Suprapubic skin (tissue), 4 donors: ENCODE results near the gene TNFRSF25.

Experiments
- EP300 ChIP-seq: sonication (generic); formaldehyde crosslinking; IDR thresholded peaks from one replicate; pipeline ENCODE4 v1.6.1; 2017; ENCODE audit warnings: antibody characterized with exemption
- POLR2A ChIP-seq, 2 donors: fragments of 450-650 bp; IDR thresholded peaks; one replicate each; pipeline ENCODE4 v1.6.1; 2017; ENCODE audit warnings: antibody characterized with exemption in 2 of 2, mild to moderate bottlenecking in 2 of 2, moderate library complexity in 2 of 2
- POLR2AphosphoS5 ChIP-seq, 3 donors: sonication (generic); formaldehyde crosslinking; IDR thresholded peaks; one replicate each; pipeline ENCODE4 v1.6.1; 2017; ENCODE audit warnings: antibody characterized with exemption in 3 of 3
- TF ChIP-seq, protein P1 (sequence below), 2 donors: fragments of 200-600 bp in 1 of 2; fragments of 450-650 bp in 1 of 2; sonication (generic) in 1 of 2; IDR thresholded peaks; one replicate each; pipeline ENCODE4 v1.5.1; 2016 to 2019; ENCODE audit warnings: antibody characterized with exemption in 2 of 2, mild to moderate bottlenecking in 1 of 2, moderate library complexity in 1 of 2

DNA sequence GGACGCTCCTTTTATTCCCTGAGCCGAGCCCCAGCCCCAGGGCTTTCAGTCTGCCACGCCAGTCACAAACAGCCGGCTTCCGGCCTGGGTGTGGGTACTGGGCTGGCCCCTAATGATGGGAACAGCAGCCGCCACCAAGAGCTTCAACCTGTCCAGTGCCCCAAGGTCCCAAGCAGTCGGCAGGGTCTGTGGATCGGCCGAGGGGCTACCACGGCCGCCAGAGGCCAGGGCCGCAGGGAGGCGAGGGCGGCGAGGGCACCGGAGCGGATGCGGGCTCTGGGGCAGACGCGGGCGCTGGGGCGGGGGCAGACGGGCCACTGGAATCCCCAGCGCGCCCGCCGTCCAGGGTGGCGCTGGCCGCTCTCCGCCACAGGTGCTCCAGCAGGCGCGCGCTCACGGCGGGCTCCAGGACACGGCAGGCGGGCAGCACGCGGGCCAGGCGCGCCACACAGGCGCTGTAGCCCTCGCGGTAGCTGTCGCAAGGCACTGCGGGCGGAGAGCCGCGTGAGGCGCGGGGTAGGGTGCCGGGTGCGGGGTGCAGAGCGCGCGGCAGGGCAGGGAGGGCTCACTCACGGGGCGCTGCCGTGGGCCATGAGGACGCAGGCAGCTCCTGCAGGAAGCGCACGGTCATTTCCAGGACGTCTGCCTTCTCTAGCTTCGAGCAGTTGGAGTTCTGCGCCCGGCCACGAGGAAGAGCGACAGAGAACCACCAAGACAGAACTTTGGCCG, 47.1 kb downstream of the TNFRSF25 start:
- TF ChIP-seq POLR2A (IDR thresholded peaks at IDR 0.05) (no peak), EP300 (no peak), POLR2AphosphoS5 (IDR thresholded peaks at IDR 0.05) (no peak)
- TF ChIP-seq, protein P1, sequence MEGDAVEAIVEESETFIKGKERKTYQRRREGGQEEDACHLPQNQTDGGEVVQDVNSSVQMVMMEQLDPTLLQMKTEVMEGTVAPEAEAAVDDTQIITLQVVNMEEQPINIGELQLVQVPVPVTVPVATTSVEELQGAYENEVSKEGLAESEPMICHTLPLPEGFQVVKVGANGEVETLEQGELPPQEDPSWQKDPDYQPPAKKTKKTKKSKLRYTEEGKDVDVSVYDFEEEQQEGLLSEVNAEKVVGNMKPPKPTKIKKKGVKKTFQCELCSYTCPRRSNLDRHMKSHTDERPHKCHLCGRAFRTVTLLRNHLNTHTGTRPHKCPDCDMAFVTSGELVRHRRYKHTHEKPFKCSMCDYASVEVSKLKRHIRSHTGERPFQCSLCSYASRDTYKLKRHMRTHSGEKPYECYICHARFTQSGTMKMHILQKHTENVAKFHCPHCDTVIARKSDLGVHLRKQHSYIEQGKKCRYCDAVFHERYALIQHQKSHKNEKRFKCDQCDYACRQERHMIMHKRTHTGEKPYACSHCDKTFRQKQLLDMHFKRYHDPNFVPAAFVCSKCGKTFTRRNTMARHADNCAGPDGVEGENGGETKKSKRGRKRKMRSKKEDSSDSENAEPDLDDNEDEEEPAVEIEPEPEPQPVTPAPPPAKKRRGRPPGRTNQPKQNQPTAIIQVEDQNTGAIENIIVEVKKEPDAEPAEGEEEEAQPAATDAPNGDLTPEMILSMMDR (IDR thresholded peaks at IDR 0.05): no peak
